Activated CD4-positive, alpha-beta T cell treated with anti-CD3 and anti-CD28 coated beads, Interleukin-2, amount 50 U/mL, for 24 hours (primary cell): ENCODE results near the gene SNX13.

Source experiments
- DNase-seq, 2 donors: peaks; one replicate each; pipeline ENCODE4 v3.0.0-alpha.2; 2020; ENCODE audit warnings: low read depth in 1 of 2, low spot score in 1 of 2

The SNX13 gene

DNA sequence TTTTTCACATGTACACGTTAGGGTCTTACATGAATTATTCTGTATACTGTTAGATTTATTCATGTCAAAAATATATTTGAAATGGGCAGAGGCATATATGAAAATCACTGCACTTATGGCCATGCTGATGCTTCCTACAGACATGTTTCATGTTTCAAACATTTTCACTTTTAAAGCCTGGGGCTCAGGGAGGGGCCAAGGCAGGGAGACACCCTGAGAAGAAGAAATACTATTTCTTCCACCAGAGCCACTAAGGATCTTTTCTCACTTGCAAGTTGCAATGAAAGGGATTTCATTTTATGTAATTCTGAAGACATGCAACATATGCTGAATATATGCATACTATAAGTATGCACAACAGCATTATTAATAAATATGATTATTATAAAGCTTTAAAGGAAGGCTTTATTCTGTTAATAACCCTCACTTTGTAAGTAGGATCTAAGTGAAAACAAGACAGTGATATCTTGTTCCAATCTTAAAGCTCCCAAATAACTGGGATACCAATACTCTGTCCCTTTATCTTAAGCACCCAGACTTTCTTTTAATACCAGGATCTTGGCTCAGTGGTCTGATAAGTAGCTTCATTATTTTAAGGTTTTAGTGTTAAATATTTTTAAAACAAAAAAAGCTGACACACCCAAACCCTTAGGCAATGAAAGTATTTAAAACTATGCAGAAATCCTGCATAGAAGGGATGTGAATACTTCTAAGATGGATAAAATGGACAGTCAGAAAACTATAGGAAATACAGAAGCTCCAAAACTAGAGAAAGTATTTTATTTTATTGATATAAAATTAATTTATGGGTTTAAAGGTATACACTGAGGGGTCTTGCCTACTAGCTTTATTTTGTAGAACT is 148.0 kb downstream of the SNX13 start:
- no peak for DNase-seq

GRCh38 chr7:17787257-17787656 is 153.0 kb downstream of the SNX13 start:
- DNase-seq: no peak

- DNase-seq: no peak
These were observed 153.9 kb downstream of the SNX13 start for GRCh38 chr7:17786314-17786852.

DNA sequence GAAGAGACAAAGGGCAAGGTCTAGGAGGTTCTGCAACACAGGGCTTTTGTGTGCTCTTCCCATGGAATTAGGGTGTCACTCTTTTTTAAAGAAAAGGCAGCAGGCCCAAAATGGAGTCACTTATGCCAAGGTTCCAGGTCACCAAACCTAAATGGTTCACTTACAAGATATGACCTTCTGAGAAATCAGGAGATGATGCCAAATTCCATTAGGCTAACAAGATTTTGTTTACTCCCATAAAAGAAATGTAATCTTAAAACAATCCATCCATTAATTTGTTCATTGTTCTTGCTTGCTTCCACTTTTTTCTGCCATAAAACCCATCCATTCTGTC is 158.1 kb downstream of the SNX13 start:
- no peak for DNase-seq

DNA sequence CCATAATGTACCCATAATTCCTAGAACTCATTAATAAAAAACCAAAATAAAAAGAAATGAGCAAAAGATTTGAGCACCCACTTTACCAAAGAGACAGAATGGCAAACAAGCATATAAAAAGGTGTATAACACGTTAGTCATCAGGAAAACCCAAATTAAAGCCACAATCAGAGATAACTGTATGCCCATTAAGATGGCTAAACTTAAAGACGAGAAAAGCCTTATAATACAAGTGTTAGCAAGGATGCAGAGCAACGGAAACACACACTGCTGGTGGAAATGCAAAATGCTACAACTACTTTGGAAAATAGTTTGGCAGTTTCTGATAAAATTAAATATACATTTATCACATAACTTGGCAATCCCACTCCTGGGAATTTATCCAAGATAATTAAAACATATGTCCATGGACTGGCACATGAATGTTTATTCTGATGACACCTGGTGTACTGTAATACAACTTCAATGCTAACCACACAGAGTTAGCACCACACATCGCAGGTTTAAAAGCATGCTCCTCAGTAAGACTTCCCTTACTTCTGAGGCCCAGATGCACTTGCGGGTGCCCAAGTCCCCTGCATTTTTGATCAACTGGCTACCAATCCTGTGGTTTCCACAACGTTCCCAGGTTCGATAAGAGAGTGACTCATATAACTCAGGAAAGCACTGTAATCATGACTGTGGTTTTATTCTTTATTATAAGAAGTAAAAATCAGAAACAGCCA is 158.6 kb downstream of the SNX13 start:
- no peak for DNase-seq

GRCh38 chr7:17779381-17779780 is 160.9 kb downstream of the SNX13 start:
- DNase-seq: no peak

DNA sequence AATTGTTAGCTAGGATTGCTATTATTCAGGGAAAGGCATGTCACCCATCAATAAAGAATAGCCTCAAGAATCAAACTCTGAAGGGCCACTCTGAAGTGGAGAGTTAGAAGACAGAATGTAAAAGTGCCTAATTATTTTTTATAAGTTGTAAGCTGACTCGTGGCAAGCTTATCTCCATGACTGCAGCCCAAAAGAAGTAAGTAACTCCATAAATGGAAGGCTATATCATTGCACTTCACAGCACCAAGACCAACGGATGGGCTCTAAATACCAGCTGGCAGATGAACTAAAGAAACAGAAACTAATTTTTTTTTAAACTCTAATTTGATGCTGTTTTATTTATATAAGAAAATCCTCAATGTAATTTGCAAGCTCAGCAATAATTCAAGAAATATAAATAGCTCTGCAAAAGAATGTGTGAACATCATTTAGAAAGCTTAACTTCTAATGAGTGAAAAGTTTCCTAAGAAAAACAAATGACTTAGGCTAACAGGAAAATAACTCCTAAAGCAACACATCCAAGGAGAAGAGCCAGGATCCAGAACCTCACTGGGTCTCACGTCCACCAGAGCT is 165.5 kb downstream of the SNX13 start:
- no peak for DNase-seq

GRCh38 chr7:17774248-17774647 is 166.0 kb downstream of the SNX13 start:
- no peak for DNase-seq

- DNase-seq: no peak
These were observed 167.0 kb downstream of the SNX13 start for GRCh38 chr7:17773289-17773626.

DNA sequence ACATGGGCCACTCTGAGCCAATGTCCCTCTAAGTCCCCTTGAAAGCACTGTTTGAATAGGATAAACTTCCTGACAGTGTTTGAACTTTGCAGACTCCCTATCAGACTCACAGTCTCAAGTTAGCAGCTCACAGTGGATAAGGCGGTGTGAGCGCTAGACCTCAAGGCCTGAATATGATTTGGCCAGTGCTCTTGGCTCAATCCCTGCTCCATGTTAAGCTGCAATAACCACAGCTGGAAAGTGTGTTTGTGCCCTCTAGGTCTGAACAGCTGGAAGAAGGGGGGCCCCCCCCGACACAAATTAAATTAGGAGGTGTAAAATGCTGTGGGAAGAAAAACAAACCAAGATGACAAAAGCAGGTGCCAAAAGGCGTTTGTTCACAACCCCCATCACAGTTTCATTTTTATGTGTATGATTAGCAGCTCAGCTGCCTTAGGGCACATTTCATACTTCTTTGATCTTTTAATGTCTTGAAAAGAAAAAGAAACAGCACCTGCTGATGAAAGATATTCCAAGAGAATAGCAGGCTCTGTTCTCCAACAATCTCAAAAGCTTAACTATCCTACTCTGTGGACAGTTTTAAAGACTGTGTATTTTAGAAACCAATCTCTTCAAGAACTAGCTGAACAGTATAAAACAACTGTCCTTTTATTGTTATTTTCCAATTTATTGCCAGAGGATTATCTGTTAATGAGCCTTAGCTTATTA is 167.6 kb downstream of the SNX13 start:
- DNase-seq: no peak

GRCh38 chr7:17771901-17772408 is 168.3 kb downstream of the SNX13 start:
- no peak for DNase-seq

DNA sequence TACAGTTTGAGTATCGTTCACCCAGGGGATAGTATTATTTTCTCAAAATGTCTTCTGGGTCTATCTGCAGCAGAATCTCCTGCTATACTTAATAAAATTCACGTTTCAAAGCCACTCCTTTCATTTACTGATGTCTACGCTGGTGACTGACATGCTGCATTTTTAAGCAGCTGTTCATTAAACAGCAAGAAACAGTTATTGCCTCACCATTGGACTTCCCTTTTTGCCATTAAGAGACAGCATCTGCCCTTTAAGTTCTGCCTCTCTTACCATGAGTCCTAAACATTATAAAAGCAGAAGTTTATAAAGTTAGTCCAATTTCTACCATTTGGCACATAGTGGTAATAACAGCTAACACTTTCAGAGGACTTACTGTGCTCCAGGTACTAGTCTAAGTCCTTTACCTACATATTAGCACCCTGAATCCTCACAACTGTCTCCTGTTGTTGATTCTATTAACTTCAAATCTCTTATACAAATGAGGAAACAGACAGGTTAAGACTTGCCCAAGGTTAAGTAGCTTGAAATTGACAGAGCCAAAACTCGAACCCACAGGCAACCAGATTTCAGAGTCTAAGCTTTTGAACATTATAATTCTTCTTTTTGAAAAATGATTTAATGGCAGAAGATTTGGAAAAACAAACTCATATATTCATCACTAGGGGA is 169.5 kb downstream of the SNX13 start:
- DNase-seq: no peak

- DNase-seq: peak in 1 of 2 donors; percentile 31
These were observed 170.4 kb downstream of the SNX13 start for GRCh38 chr7:17769918-17770317.

DNA sequence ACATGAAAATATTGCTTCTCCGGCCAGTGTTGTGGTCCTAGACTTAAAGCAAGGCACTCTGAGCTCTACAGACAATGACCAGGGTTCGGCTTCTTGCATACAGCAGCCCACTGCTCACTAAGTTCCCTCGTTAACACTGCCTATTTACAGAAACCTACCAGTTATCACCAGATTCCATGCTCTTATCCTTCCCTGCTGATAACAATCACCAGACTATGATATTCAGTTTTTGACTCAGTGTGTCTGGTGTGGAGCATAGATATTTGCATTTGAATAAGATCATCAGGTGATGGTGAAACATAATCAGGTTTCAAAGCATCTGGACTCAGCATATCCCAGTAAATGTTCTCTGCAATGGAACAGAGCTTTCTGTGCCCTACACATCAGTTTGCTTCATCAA is 182.3 kb downstream of the SNX13 start:
- no peak for DNase-seq

- DNase-seq: no peak
These were observed 194.2 kb downstream of the SNX13 start for GRCh38 chr7:17746020-17746530.

GRCh38 chr7:17745610-17746009 is 194.7 kb downstream of the SNX13 start:
- no peak for DNase-seq

GRCh38 chr7:17743316-17743715 is 197.0 kb downstream of the SNX13 start:
- DNase-seq: no peak

DNA sequence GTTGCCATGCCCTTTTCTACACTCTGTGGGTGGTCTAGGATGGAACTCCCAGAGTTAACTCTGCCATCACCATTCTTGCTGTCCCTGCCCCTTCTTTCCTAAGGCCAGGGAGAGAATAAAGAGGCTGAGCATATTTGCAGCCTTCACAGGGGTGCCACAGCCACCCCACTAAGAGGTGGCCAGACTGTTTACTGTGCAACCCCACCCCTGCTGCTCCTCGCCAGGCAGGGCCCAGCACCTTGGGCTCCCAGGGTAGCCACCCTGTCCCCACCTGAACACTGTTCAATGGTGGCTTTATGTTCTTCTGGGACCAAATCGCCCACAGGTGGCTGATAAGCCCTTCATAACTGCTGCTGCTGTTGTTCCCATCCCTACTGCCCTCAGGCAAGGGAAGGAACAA is 198.9 kb downstream of the SNX13 start:
- no peak for DNase-seq
